HUES48 (cell line): ENCODE data around the gene CATSPERZ.

Experiments
- H3K27ac ChIP-seq: one replicate; pipeline ENCODE4 v1.7.0; 2013; ENCODE audit warnings: low read depth, low read length, inconsistent platforms
- H3K27me3 ChIP-seq: 2 replicates; pipeline ENCODE4 v1.6.1; 2013; ENCODE audit warnings: mild to moderate bottlenecking, low read length; ENCODE audit not compliant: control insufficient read depth, insufficient read depth
- H3K36me3 ChIP-seq: 2 replicates; pipeline ENCODE4 v1.6.1; 2013; ENCODE audit warnings: low read length; ENCODE audit not compliant: control insufficient read depth, insufficient read depth
- H3K4me1 ChIP-seq: 2 replicates; pipeline ENCODE4 v1.6.1; 2013; ENCODE audit warnings: mild to moderate bottlenecking, low read length; ENCODE audit not compliant: control insufficient read depth, insufficient read depth
- H3K4me3 ChIP-seq: 2 replicates; pipeline ENCODE4 v1.5.1; 2013; ENCODE audit warnings: mild to moderate bottlenecking, low read depth, low read length
- H3K9ac ChIP-seq: 2 replicates; pipeline ENCODE4 v1.6.1; 2013; ENCODE audit warnings: mild to moderate bottlenecking, low read depth, low read length, moderate library complexity
- H3K9me3 ChIP-seq: 2 replicates; pipeline ENCODE4 v1.6.1; 2013; ENCODE audit warnings: low read length; ENCODE audit not compliant: control insufficient read depth, insufficient read depth

CATSPERZ gene

DNA sequence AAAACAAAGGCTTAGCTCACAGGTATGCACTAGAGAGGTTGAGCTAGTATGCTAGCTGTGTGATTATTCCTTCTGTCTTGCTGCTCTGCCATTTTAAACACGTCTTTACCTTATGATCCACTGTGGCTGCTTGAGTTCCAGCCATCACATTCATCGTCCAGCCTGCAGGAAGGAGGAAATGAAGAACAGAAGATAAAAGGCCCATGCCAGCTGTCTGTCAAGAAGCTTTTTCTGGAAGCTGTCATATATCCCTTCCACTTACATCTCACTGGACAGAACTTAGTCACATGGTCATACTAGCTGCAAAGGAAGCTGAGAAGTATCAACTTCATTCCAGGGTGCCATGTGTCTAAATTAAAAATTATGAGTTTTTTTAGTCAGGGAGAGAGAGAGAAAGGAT, 27.2 kb downstream of the CATSPERZ start:
- H3K27ac ChIP-seq: no peak overlapping the region
- H3K4me1 ChIP-seq: peaks cover 4% of the 10 kb centered on the region
- H3K4me3 ChIP-seq: no peak overlapping the region
- peaks cover 6% of the 10 kb centered on the region for H3K36me3 ChIP-seq
- no peaks in the 10 kb centered on the region for H3K27me3 ChIP-seq
- H3K9ac ChIP-seq: no peak overlapping the region
- H3K9me3 ChIP-seq: no peaks in the 10 kb centered on the region

- Histone ChIP-seq H3K9me3 (no peaks in the 10 kb centered on the region), H3K36me3 (0 out of 2 replicates have a peak, but pooled peaks cover under 1% of the 10 kb centered on the region), H3K4me1 (peaks cover 4% of the 10 kb centered on the region), H3K27ac (no peak overlapping the region), H3K4me3 (no peak overlapping the region), H3K9ac (no peak overlapping the region), H3K27me3 (no peaks in the 10 kb centered on the region)
Observed at GRCh38 chr11:64327993-64328392, 27.8 kb downstream of the CATSPERZ start.

DNA sequence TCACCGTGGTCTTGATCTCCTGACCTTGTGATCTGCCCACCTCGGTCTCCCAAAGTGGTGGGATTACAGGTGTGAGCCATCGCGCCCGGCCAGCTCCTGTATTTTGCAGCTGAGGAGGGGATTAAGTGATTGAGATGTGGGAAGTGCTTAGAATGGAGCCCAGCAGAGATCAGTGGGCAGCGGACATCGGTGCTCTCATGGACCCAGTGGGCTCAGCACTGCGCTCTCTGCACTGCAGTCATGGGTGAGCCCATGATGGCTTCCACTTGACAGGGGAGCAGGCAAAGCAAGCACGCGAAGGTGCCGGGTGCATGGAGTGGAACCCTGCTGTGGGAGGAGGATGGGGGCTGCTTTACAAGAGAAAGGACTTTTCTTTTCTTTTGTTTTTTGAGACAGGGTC, 30.7 kb downstream of the CATSPERZ start:
- Histone ChIP-seq H3K4me1 (peaks cover 4% of the 10 kb centered on the region), H3K9me3 (no peaks in the 10 kb centered on the region), H3K27me3 (no peaks in the 10 kb centered on the region), H3K36me3 (no peaks in the 10 kb centered on the region), H3K9ac (no peak overlapping the region), H3K27ac (no peak overlapping the region), H3K4me3 (no peak overlapping the region)

DNA sequence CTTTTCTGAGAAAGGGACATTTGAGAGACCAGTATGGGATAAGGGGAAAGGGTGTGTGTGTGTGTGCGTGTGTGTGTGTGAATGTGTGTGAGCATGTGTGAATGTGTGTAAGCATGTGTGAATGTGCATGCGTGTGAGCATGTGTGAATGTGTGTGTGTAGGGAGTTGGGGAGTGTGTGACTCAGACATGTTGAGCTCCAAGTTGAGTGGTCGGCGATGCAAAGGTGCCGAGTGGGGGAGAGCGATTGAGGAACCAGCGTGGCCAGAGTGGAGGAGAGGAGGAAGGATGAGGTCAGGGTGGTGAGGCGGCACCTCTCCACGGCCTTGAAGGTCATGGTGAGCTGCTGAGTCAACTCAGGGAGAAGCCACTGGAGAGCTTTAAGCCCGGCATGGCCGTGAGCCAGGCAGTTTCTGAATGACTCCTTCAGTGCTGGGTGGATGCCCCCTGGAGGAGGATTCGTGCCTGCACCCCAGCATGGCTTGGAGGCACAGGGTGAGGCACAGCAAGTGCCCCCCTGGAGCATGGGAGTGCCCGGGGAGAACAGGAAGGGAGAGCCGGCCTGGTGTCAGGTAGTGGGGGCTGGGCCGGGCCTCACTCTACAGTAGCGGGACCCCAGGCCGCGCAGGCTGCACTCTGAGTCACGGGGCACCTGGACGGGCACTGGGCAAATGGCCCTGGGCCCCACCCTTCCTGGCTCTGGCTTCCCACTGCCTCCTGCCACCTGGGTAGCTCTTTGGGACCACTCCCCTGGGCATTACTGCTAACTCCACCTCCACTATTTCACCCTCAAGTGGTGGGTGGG, 31.6 kb downstream of the CATSPERZ start:
- Histone ChIP-seq H3K4me1 (peaks cover 4% of the 10 kb centered on the region), H3K4me3 (no peak overlapping the region), H3K9ac (no peak overlapping the region), H3K27ac (no peak overlapping the region), H3K27me3 (no peaks in the 10 kb centered on the region), H3K36me3 (no peaks in the 10 kb centered on the region), H3K9me3 (no peaks in the 10 kb centered on the region)

- Histone ChIP-seq H3K4me1 (peaks cover 4% of the 10 kb centered on the region), H3K27ac (no peak overlapping the region), H3K36me3 (no peaks in the 10 kb centered on the region), H3K4me3 (no peak overlapping the region), H3K27me3 (no peaks in the 10 kb centered on the region), H3K9me3 (no peaks in the 10 kb centered on the region), H3K9ac (no peak overlapping the region)
Observed at GRCh38 chr11:64333556-64333955, 33.4 kb downstream of the CATSPERZ start.

- H3K9me3 ChIP-seq: no peaks in the 10 kb centered on the region
- H3K36me3 ChIP-seq: no peaks in the 10 kb centered on the region
- no peaks in the 10 kb centered on the region for H3K27me3 ChIP-seq
- H3K4me3 ChIP-seq: no peak overlapping the region
- H3K9ac ChIP-seq: no peak overlapping the region
- H3K4me1 ChIP-seq: peaks cover 4% of the 10 kb centered on the region
- H3K27ac ChIP-seq: no peak overlapping the region
Observed at GRCh38 chr11:64334764-64335735, 34.9 kb downstream of the CATSPERZ start.

- H3K4me3 ChIP-seq: no peak overlapping the region
- H3K9me3 ChIP-seq: no peaks in the 10 kb centered on the region
- H3K9ac ChIP-seq: no peak overlapping the region
- H3K27me3 ChIP-seq: no peaks in the 10 kb centered on the region
- no peak overlapping the region for H3K27ac ChIP-seq
- H3K36me3 ChIP-seq: no peaks in the 10 kb centered on the region
- H3K4me1 ChIP-seq: peaks cover 5% of the 10 kb centered on the region; the same call in 1 of the 2 replicates
Observed at GRCh38 chr11:64337538-64338249, 37.5 kb downstream of the CATSPERZ start.

- Histone ChIP-seq H3K4me3 (no peak overlapping the region), H3K36me3 (no peaks in the 10 kb centered on the region), H3K9ac (no peak overlapping the region), H3K4me1 (peaks cover 5% of the 10 kb centered on the region; the same call in 1 of the 2 replicates), H3K9me3 (no peaks in the 10 kb centered on the region), H3K27ac (no peak overlapping the region), H3K27me3 (no peaks in the 10 kb centered on the region)
Observed at GRCh38 chr11:64338716-64339115, 38.6 kb downstream of the CATSPERZ start.

GRCh38 chr11:64339286-64339685, 39.1 kb downstream of the CATSPERZ start:
- no peak overlapping the region for H3K27ac ChIP-seq
- no peaks in the 10 kb centered on the region for H3K36me3 ChIP-seq
- H3K9me3 ChIP-seq: no peaks in the 10 kb centered on the region
- no peak overlapping the region for H3K4me3 ChIP-seq
- no peak overlapping the region for H3K9ac ChIP-seq
- no peaks in the 10 kb centered on the region for H3K27me3 ChIP-seq
- peaks cover 5% of the 10 kb centered on the region; the same call in 1 of the 2 replicates for H3K4me1 ChIP-seq

- H3K27me3 ChIP-seq: no peaks in the 10 kb centered on the region
- H3K4me1 ChIP-seq: peaks cover 5% of the 10 kb centered on the region; the same call in 1 of the 2 replicates
- no peaks in the 10 kb centered on the region for H3K36me3 ChIP-seq
- H3K27ac ChIP-seq: no peak within 1 kb of the TSS
- no peak within 1 kb of the TSS for H3K9ac ChIP-seq
- H3K4me3 ChIP-seq: peak within 1 kb of the TSS; percentile 69
- H3K9me3 ChIP-seq: no peaks in the 10 kb centered on the region
Observed at GRCh38 chr11:64339754-64340408, 39.7 kb downstream of the CATSPERZ start, which contains the start of gene CCDC88B. TSS of gene CCDC88B (plus strand) at chr11:64340204. CDS start at chr11:64340267, 63 bp downstream.
